Measurements from ENCODE around the gene B3GNT4. TPM values are rescaled to one million over a fixed set of nuclear protein-coding genes. Genes with fewer than 3 reads are reported as not detected.

Gene B3GNT4
- total and polyA plus RNA-seq, 2 of the 8 experiments (the other 6 are each of a cell fraction or from before 2014, with no cell fraction given): 1.1 to 1.4 TPM

GRCh38 chr12:122195405-122195804, 8.1 kb upstream of the B3GNT4 start:
- H3K56ac ChIP-seq (replicated peaks; ENCODE audit: insufficient read length, low read depth, low read length): no peak overlapping the region
- H4K8ac ChIP-seq (ENCODE audit: extremely low read depth, insufficient read depth, low read length): no peak overlapping the region
- no peak overlapping the region for H3K4me3 ChIP-seq (ENCODE audit: extremely low read depth in 1 of 4, insufficient read depth in 2 of 4, low read depth in 3 of 4, low read length in 4 of 4)
- H3K4ac ChIP-seq (replicated peaks; ENCODE audit: insufficient read length, low read depth, low read length): no peak overlapping the region
- H3K79me2 ChIP-seq (ENCODE audit: control insufficient read depth in 1 of 2, insufficient read depth in 2 of 2, low read length in 2 of 2): no peaks in the 10 kb centered on the region
- H3K27me3 ChIP-seq (replicated peaks in 1 of 4; ENCODE audit: control insufficient read depth in 3 of 4, extremely low read depth in 1 of 4, insufficient read depth in 3 of 4, low read length in 3 of 4): no peaks in the 10 kb centered on the region
- H3K14ac ChIP-seq (ENCODE audit: insufficient read length): no peak overlapping the region
- H2BK120ac ChIP-seq (replicated peaks; ENCODE audit: low read depth, low read length): no peak overlapping the region
- no peak overlapping the region for H3K23ac ChIP-seq (ENCODE audit: insufficient read length)
- H4K20me1 ChIP-seq (replicated peaks in 1 of 2; ENCODE audit: control insufficient read depth in 1 of 2, insufficient read depth in 2 of 2, low read length in 2 of 2): no peaks in the 10 kb centered on the region
- no peak overlapping the region for H3K18ac ChIP-seq (ENCODE audit: extremely low read depth, low read length)
- H3K4me2 ChIP-seq (ENCODE audit: insufficient read depth in 1 of 2, low read depth in 2 of 2, low read length in 2 of 2): no peak overlapping the region
- no peak overlapping the region for H3K9ac ChIP-seq (replicated peaks in 1 of 4; ENCODE audit: extremely low read depth in 1 of 4, low read depth in 3 of 4, low read length in 3 of 4)
- FAIRE-seq: no peak
- no peak for DNase-seq (ENCODE audit: low read depth in 1 of 2, low spot score in 2 of 2)
- CTCF ChIA-PET (ENCODE audit: partially characterized antibody): interaction anchor here (1.1 to 1.7 kb wide), 3 partner anchors 63 to 132 kb away, joined by 3 to 4 read pairs (median 4); no protein-coding TSS in a partner anchor
- no peak overlapping the region for H2BK20ac ChIP-seq (ENCODE audit: low read length)
- H3K4me1 ChIP-seq (replicated peaks in 1 of 4; ENCODE audit: control insufficient read depth in 3 of 4, insufficient read depth in 4 of 4, low read length in 3 of 4): no peaks in the 10 kb centered on the region
- H3K23me2 ChIP-seq (ENCODE audit: low read depth, low read length): no peaks in the 10 kb centered on the region
- H3K79me1 ChIP-seq (ENCODE audit: low read depth, low read length): no peaks in the 10 kb centered on the region
- H2AFZ ChIP-seq (ENCODE audit: low read length): no peak overlapping the region
- no peak overlapping the region for H2BK12ac ChIP-seq (ENCODE audit: low read depth, low read length)
- no peak overlapping the region for H2BK5ac ChIP-seq (ENCODE audit: low read depth, low read length)
- no peak overlapping the region for H4K91ac ChIP-seq (replicated peaks; ENCODE audit: insufficient read length, low read length)
- H2BK15ac ChIP-seq (ENCODE audit: low read length): no peak overlapping the region
- H2AK5ac ChIP-seq (ENCODE audit: low read depth, low read length): no peak overlapping the region
- no peak overlapping the region for H3K27ac ChIP-seq (ENCODE audit: low read depth, low read length)
- H3K36me3 ChIP-seq (ENCODE audit: control insufficient read depth in 2 of 4, insufficient read depth in 4 of 4, low read length in 3 of 4): no peaks in the 10 kb centered on the region
- no peaks in the 10 kb centered on the region for H3K9me3 ChIP-seq (ENCODE audit: insufficient read depth in 2 of 2, low read depth in 1 of 2, low read length in 1 of 2)
- WGBS, 2 experiments (ENCODE audit: extremely low coverage in 1 of 2, insufficient coverage in 1 of 2, insufficient read length in 1 of 2, insufficient replicate concordance in 2 of 2, low coverage in 1 of 2, low lambda C conversion rate in 2 of 2, missing lambda C conversion rate in 1 of 2): 89% methylated on average over 4 of the region's 4 CpGs; no CpG with 5 or more reads in 1 of the 2 experiments
- POLR2A ChIA-PET (ENCODE audit: partially characterized antibody): interaction anchor here (0.7 to 1.1 kb wide), 4 partner anchors 15 to 311 kb away, joined by 3 to 5 read pairs (median 3); no protein-coding TSS in a partner anchor
- H4K5ac ChIP-seq (ENCODE audit: insufficient read length, low read depth, low read length): no peak overlapping the region

All from H1 (cell line).